Uterus (tissue), 2 donors: ENCODE results near the gene PRSS57.

Experiments used
- POLR2A ChIP-seq, 2 donors: fragments of 450-650 bp; IDR thresholded peaks; one replicate each; pipeline ENCODE4 v1.6.1; 2016; ENCODE audit warnings: antibody characterized with exemption in 2 of 2, mild to moderate bottlenecking in 1 of 2, moderate library complexity in 1 of 2
- TF ChIP-seq, protein P1 (sequence below), 4 experiments: fragments of 200-600 bp in 2 of 4; fragments of 450-650 bp in 2 of 4; sonication (generic) in 2 of 4; IDR thresholded peaks; one replicate each; pipeline ENCODE4 v1.5.1; 2016 to 2019; ENCODE audit warnings: antibody characterized with exemption in 4 of 4, mild to moderate bottlenecking in 2 of 4, moderate library complexity in 1 of 4

DNA sequence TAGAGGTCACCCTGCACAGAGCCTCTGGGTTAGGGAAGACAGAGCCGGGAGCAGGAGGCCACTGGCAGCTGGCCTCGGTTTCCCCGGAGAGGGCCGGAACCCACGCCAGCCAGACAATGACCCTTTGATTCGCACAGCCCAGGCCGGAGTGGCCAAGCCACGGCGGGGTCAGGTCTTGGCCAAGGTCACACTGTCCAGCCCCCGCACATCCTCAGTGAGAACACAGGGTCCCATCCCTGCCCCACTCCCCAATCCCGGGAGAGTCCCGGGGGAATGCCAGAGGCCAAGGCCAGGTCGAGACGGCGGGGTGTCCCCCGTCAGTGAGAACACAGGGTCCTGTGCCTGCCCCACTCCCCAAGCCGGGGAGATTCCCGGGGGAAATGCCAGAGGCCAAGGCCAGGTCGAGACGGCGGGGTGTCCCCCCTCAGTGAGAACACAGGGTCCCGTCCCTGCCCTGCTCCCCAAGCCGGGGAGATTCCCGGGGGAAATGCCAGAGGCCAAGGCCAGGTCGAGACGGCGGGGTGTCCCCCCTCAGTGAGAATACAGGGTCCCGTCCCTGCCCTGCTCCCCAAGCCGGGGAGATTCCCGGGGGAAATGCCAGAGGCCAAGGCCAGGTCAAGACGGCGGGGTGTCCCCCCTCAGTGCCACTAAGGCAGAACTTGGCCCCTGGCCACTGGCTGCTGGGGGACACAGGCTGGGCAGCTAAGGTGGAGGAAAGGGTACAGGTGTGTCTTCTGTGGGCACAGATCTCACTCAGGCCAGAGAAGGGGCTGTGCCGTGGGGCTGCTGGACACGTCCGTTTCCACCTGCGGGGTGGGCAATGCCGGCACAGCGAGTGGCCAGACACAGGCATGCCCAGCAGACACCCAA is 20.7 kb downstream of the PRSS57 start:
- no peak for TF ChIP-seq POLR2A (IDR thresholded peaks at IDR 0.05)
- TF ChIP-seq, protein P1, sequence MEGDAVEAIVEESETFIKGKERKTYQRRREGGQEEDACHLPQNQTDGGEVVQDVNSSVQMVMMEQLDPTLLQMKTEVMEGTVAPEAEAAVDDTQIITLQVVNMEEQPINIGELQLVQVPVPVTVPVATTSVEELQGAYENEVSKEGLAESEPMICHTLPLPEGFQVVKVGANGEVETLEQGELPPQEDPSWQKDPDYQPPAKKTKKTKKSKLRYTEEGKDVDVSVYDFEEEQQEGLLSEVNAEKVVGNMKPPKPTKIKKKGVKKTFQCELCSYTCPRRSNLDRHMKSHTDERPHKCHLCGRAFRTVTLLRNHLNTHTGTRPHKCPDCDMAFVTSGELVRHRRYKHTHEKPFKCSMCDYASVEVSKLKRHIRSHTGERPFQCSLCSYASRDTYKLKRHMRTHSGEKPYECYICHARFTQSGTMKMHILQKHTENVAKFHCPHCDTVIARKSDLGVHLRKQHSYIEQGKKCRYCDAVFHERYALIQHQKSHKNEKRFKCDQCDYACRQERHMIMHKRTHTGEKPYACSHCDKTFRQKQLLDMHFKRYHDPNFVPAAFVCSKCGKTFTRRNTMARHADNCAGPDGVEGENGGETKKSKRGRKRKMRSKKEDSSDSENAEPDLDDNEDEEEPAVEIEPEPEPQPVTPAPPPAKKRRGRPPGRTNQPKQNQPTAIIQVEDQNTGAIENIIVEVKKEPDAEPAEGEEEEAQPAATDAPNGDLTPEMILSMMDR (IDR thresholded peaks at IDR 0.05), result no peak
